Measurements from ENCODE around the gene NPIPA1. TPM values are rescaled to one million over a fixed set of nuclear protein-coding genes. Genes with fewer than 3 reads are reported as not detected.
"Not testable (repeated sequence)": the region's sequence is repeated elsewhere in the genome, so short reads cannot be mapped to it uniquely, and the experiment has no call there.

Gene NPIPA1
- total RNA-seq, 1 donor from 2014 or later: 122 TPM

DNA sequence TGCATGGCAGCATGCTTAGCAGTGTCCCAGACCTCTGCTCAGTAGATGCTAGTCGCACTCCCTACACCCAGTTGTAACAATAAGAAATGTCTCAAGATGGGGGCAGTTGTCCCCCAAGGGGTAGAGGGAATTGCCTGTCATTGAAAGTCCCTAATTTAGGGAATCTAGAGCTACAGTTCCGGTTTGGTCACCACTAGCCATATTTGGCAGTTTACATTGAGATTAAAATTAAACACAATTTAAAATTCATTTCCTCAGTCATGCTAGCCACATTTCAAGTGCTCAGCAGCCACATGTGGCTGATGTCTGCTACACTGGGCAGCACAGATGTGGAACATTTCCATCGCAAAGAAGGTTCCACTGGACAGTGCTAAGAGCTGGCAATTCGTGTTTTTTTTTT, 41.7 kb downstream of the NPIPA1 start:
- H3K36me3 Mint-ChIP-seq (ENCODE audit: low read depth); DNase-seq; H3K27me3 Mint-ChIP-seq; H3K4me3 Mint-ChIP-seq; H3K27ac Mint-ChIP-seq; intact Hi-C loops (cut with micrococcal nuclease); H3K9me3 Mint-ChIP-seq: not testable (repeated sequence)
- H3K4me1 Mint-ChIP-seq: peaks cover 11% of the 10 kb centered on the region

DNA sequence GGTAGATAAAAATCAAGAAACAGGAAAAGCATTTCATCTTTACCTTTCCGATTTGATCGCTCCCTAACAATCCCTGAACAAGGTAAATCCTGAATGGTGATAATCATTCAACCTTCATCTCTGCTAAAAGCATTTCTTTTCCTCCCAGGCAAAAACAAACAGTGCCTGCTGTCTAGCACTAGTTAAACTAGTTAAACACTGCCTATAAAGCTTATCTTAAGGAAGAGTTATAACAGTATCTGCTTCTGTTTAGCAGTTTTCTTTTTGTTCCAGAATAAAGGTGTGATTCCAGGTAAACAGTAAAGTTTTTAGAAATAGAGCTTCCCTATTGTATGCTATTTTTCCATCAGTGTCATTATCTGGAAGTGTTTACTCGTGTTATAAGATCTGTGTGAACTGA, 44.0 kb downstream of the NPIPA1 start:
- DNase-seq; H3K4me3 Mint-ChIP-seq; H3K4me1 Mint-ChIP-seq; H3K9me3 Mint-ChIP-seq; intact Hi-C loops (cut with micrococcal nuclease); H3K27ac Mint-ChIP-seq; H3K27me3 Mint-ChIP-seq; H3K36me3 Mint-ChIP-seq (ENCODE audit: low read depth): not testable (repeated sequence)

DNA sequence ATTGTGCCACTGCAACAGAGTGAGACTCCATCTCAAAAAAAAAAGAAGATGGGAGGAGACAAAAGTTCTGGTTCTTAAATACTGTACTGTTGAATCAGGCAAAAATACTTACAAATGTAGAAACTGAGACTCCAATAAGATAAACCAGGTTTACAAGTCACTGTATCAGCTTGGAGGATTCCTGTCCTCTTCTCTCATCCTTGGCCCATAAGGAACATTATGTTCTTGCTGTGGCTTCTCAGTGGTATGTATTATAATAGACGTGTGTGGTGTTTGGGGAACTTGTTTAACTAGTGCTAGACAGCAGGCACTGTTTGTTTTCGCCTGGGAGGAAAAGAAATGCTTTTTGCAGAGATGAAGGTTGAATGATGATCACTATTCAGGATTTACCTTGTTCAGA, 45.3 kb downstream of the NPIPA1 start:
- DNase-seq; H3K9me3 Mint-ChIP-seq; H3K4me1 Mint-ChIP-seq; intact Hi-C loops (cut with micrococcal nuclease); H3K4me3 Mint-ChIP-seq; H3K36me3 Mint-ChIP-seq (ENCODE audit: low read depth); H3K27ac Mint-ChIP-seq; H3K27me3 Mint-ChIP-seq: not testable (repeated sequence)

DNA sequence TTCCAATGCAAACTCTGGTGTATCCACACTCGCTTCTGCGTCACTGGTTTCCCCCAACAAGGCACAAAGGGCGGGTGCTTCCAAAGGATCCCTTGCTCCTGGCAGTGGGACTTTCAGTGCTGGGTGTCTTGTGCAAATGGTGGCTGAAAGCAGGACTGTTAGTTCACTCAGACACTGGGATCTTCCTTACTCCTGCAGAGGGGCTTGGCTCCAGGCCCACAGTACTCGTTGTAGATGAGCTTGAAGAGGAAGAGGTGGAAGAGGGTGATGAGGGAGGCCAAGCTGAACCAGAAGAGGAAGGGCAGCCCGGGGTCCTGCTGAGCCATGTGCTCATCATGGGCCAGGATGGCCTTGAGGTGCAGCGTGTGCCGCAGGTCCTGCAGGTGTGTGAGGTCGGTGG, 50.8 kb downstream of the NPIPA1 start:
- H3K4me1 Mint-ChIP-seq; H3K27ac Mint-ChIP-seq; H3K27me3 Mint-ChIP-seq; intact Hi-C loops (cut with micrococcal nuclease); H3K4me3 Mint-ChIP-seq; H3K9me3 Mint-ChIP-seq; DNase-seq: not testable (repeated sequence)
- peaks cover 26% of the 10 kb centered on the region for H3K36me3 Mint-ChIP-seq (ENCODE audit: low read depth)

DNA sequence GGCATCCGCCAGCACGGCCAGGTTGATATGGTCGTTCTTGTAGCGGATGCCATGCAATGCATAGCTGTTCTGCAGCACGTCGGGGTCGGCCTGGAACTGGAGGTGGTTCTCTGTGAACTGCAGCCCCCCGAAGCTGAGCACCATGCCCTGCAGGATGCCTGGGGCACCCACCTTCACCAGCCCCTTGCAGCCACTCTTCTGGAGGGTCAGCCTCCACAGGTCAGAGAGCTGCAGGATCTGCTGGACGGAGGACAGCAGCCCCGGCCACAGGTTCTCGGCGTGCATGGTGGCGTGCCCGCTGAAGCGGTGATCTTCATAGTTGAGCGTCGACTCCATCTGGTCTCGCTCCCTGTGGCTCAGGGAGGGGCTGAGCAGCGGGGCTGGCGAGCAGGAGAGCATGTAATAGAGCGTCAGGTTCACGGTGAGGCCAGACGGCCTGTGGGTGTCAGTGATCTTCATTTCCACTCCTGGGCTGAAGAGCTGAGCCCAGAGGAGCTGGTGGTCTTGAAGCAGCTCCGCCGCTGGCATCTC, 51.5 kb downstream of the NPIPA1 start:
- H3K9me3 Mint-ChIP-seq; H3K27ac Mint-ChIP-seq; H3K27me3 Mint-ChIP-seq; H3K4me3 Mint-ChIP-seq; intact Hi-C loops (cut with micrococcal nuclease); DNase-seq; H3K4me1 Mint-ChIP-seq: not testable (repeated sequence)
- H3K36me3 Mint-ChIP-seq (ENCODE audit: low read depth): peaks cover 29% of the 10 kb centered on the region

DNA sequence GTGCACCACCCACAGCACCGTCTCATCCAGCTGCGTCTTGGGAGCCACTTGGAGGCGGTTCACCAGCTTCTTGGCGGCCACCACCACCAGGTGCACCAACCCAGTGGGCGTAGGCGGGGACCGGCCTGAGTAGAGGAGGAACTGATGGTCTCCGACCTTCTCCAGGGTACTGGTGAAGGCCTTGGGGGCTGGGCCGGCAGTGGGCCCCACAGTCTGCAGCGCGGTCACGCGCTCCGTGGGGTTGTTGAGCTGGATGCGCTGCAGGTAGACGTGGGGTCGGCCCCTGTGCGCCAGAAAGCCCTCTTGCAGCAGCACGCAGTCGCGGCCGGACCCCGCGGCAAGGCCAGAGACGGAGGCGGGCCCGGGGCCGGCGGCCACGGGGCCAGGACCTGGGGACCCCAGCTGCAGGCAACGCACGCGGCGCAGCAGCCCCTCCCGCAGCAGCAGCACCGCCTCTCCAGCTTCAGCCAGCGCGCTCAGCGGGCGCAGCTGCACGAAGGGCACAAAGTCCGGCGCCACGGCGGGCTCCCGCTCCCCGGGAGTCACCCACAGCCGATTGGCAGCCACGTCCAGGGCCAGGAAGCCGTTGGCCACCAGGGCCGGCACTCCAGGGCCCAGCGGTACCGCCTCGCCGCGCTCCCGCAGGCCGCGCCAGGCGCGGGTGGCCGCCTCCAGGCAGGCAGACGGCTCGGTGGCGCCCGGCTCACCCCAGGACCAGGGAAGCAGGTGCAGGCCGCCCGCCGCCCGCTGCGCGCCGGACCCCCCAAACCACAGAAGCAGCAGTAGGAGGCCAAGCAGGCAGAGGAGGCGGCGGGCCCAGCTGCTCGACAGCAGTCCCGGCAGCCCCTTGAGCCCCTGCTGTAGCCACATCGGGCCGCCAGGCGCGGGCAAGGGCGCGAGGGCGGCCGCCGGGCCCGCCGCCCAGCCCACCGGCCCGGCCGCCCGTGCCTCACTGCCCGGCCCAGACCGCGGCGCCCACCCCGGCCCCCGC, 52.3 kb downstream of the NPIPA1 start:
- intact Hi-C loops (cut with micrococcal nuclease); H3K27me3 Mint-ChIP-seq; H3K27ac Mint-ChIP-seq; H3K9me3 Mint-ChIP-seq; H3K4me3 Mint-ChIP-seq; DNase-seq; H3K4me1 Mint-ChIP-seq: not testable (repeated sequence)
- peaks cover 31% of the 10 kb centered on the region for H3K36me3 Mint-ChIP-seq (ENCODE audit: low read depth)

DNA sequence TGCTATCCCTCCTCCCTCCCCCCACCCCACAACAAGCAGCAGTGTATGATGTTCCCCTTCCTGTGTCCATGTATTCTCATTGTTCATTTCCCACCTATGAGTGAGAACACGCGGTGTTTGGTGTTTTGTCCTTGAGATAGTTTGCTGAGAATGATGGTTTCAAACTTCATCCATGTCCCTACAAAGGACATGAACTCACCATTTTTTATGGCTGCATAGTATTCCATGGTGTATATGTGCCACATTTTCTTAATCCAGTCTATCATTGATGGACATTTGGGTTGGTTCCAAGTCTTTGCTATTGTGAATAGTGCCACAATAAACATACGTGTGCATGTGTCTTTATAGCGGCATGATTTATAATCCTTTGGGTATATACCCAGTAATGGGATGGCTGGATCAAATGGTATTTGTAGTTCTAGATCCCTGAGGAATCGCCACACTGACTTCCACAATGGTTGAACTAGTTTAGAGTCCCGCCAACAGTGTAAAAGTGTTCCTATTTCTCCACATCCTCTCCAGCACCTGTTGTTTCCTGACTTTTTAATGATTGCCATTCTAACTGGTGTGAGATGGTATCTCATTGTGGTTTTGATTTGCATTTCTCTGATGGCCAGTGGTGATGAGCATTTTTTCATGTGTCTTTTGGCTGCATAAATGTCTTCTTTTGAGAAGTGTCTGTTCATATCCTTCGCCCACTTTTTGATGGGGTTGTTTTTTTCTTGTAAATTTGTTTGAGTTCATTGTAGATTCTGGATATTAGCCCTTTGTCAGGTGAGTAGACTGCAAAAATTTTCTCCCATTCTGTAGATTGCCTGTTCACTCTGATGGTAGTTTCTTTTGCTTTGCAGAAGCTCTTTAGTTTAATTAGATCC, 56.3 kb downstream of the NPIPA1 start:
- intact Hi-C loops (cut with micrococcal nuclease); H3K9me3 Mint-ChIP-seq; DNase-seq; H3K4me3 Mint-ChIP-seq; H3K4me1 Mint-ChIP-seq; H3K27ac Mint-ChIP-seq; H3K27me3 Mint-ChIP-seq: not testable (repeated sequence)
- peaks cover 28% of the 10 kb centered on the region for H3K36me3 Mint-ChIP-seq (ENCODE audit: low read depth)

DNA sequence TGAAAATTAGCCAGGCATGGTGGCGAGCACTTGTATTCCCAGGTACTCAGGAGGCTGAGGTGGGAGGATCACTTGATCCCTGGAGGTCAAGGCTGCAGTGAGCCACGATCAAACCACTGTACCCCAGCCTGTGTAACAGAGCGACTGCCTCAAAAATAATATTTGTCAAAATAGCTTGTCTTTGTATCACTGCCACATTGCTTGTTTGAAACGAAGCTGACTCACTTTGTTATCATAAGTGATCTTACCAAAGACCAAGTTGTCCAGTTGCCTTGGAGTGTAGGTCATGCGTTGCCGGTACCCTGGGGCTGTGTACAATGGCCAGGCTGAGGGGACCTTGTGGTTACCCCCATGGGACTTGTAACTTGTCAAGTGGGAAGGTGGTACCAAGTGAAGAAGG, 59.5 kb downstream of the NPIPA1 start:
- intact Hi-C loops (cut with micrococcal nuclease); DNase-seq; H3K9me3 Mint-ChIP-seq; H3K27ac Mint-ChIP-seq; H3K4me3 Mint-ChIP-seq; H3K4me1 Mint-ChIP-seq; H3K27me3 Mint-ChIP-seq: not testable (repeated sequence)
- H3K36me3 Mint-ChIP-seq (ENCODE audit: low read depth): peaks cover 25% of the 10 kb centered on the region

DNA sequence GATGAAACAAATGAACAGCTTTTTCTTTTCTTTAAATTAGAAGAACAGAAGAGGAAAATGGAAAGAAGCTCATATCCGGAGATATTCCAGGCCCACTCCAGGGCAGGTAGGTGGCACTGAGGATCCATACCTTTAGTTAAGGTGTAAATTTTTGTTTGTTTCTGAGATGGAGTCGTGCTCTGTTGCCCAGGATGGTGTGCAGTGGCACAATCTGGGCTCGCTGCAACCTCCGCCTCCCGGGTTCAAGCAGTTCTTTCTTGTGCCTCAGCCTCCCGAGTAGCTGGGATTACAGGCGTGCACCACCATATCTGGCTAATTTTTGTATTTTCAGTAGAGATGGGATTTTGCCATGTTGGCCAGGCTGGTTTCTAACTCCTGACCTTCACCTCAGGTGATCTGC, 61.1 kb downstream of the NPIPA1 start:
- H3K27me3 Mint-ChIP-seq; H3K27ac Mint-ChIP-seq; intact Hi-C loops (cut with micrococcal nuclease); H3K9me3 Mint-ChIP-seq; H3K4me3 Mint-ChIP-seq; DNase-seq; H3K4me1 Mint-ChIP-seq: not testable (repeated sequence)
- peaks cover 13% of the 10 kb centered on the region for H3K36me3 Mint-ChIP-seq (ENCODE audit: low read depth)

DNA sequence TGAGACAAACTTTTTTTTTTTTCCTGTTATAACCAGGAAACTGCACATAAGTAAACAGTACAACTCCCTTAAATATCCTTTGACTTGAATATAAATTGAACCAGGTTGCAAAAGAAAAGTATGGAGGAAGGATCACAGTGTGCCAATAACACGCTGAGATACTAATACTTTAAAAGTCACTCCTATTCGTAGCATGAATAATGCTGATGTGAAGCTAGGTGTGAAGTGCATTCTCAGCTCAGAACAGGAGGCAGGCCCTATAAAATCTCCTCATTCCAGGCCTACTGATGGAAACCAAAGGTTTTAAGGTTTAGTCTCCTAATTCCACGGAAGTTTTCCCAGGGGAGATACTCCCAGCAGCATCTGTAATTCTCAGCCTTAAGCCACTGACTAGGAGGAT, 62.6 kb downstream of the NPIPA1 start:
- DNase-seq; intact Hi-C loops (cut with micrococcal nuclease); H3K4me1 Mint-ChIP-seq; H3K9me3 Mint-ChIP-seq; H3K27ac Mint-ChIP-seq; H3K4me3 Mint-ChIP-seq; H3K27me3 Mint-ChIP-seq: not testable (repeated sequence)
- H3K36me3 Mint-ChIP-seq (ENCODE audit: low read depth): peaks cover 17% of the 10 kb centered on the region

Other genes with a start within 250 kb of the NPIPA1 start
- gene PLA2G10, start 243.1 kb upstream of the NPIPA1 start, total RNA-seq: not detected in 2 replicates
- 1.4 and 3.3 TPM in 2 replicates for gene NPIPA3, start 234.0 kb upstream of the NPIPA1 start, total RNA-seq
- gene NPIPA2, start 194.9 kb upstream of the NPIPA1 start, total RNA-seq: 3.1 and 6.5 TPM in 2 replicates
- gene NOMO1, start 103.7 kb upstream of the NPIPA1 start, total RNA-seq: 86.1 and 87.3 TPM in 2 replicates
- 55.6 and 56.1 TPM in 2 replicates for gene PDXDC1, start 37.6 kb downstream of the NPIPA1 start, total RNA-seq
- 26.6 and 30.1 TPM in 2 replicates for gene NTAN1, start 118.6 kb downstream of the NPIPA1 start, total RNA-seq
- gene RRN3, start 156.8 kb downstream of the NPIPA1 start, total RNA-seq: 34.1 and 38.4 TPM in 2 replicates

All from activated CD4-positive, alpha-beta T cell treated with anti-CD3 and anti-CD28 coated beads, Interleukin-2, amount 10 ng/mL, durations not matched to agents 24 days and 14 days (primary cell).